PC-9 (cell line): ENCODE data around the gene TSPEAR. TPM values are rescaled to one million over a fixed set of nuclear protein-coding genes. Genes with fewer than 3 reads are reported as not detected.

ENCODE experiments used
- BruUV-seq: library from RNA; stranded (reverse); fragments of 400-500 nt; replicated peaks from 2 replicates; lab custom pipeline; 2021; lab: Mats Ljungman, UMichigan
- CTCF ChIA-PET: fragments of 300-600 bp; sonication (Branson Sonifier 250); formaldehyde crosslinking; loops from one replicate; lab custom pipeline; 2022; ENCODE audit warnings: antibody characterized with exemption; lab: Charles Lee
- POLR2A ChIA-PET: fragments of 300-600 bp; sonication (Branson Sonifier 250); formaldehyde crosslinking; loops from one replicate; lab custom pipeline; 2022; ENCODE audit warnings: antibody characterized with exemption; ENCODE audit not compliant: unreplicated experiment; lab: Charles Lee
- DNase-seq, 2 experiments: peaks; one replicate each; pipeline versions ENCODE4 v3.0.0 to v3.0.0-alpha.2; 2015 to 2022; ENCODE audit warnings: mixed read lengths in 1 of 2
- H2AFZ ChIP-seq: fragments of 200-600 bp; sonication (generic); 2 replicates; pipeline ENCODE4 v1.8.1; 2017; ENCODE audit warnings: antibody characterized with exemption
- H3F3A ChIP-seq: fragments of 200-600 bp; sonication (generic); 2 replicates; pipeline ENCODE4 v1.8.1; 2017; ENCODE audit warnings: antibody characterized with exemption, mild to moderate bottlenecking, low read depth; ENCODE audit not compliant: insufficient read depth
- H3K27ac ChIP-seq: fragments of 200-600 bp; sonication (generic); 2 replicates; pipeline ENCODE4 v1.6.1; 2016; ENCODE audit warnings: mixed run types
- H3K27me3 ChIP-seq: fragments of 200-600 bp; sonication (generic); 2 replicates; pipeline ENCODE4 v1.6.1; 2016; ENCODE audit warnings: low read depth, mixed run types; ENCODE audit not compliant: insufficient read depth
- H3K36me3 ChIP-seq: fragments of 200-600 bp; sonication (generic); 2 replicates; pipeline ENCODE4 v1.6.1; 2016; ENCODE audit warnings: low read depth, mixed run types
- H3K4me1 ChIP-seq: fragments of 200-600 bp; sonication (generic); replicated peaks from 2 replicates; pipeline ENCODE4 v1.6.1; 2016; ENCODE audit warnings: mixed run types; ENCODE audit not compliant: insufficient read depth
- H3K4me2 ChIP-seq: fragments of 200-600 bp; sonication (generic); 2 replicates; pipeline ENCODE4 v1.6.1; 2017; ENCODE audit warnings: mixed run types
- H3K4me3 ChIP-seq: fragments of 200-600 bp; sonication (generic); 2 replicates; pipeline ENCODE4 v1.6.1; 2016; ENCODE audit warnings: mixed run types
- H3K79me2 ChIP-seq: fragments of 200-600 bp; sonication (generic); 2 replicates; pipeline ENCODE4 v1.6.1; 2017; ENCODE audit warnings: low read depth, mixed run types
- H3K9me2 ChIP-seq: fragments of 200-600 bp; sonication (generic); 2 replicates; pipeline ENCODE4 v1.8.1; 2017; ENCODE audit warnings: mild to moderate bottlenecking; ENCODE audit not compliant: insufficient read depth
- H3K9me3 ChIP-seq: fragments of 200-600 bp; sonication (generic); 2 replicates; pipeline ENCODE4 v1.8.1; 2016; ENCODE audit warnings: low read depth; ENCODE audit not compliant: insufficient read depth
- H4K20me1 ChIP-seq: fragments of 200-600 bp; sonication (generic); 2 replicates; pipeline ENCODE4 v1.8.1; 2017; ENCODE audit not compliant: insufficient read depth
- EZH2 ChIP-seq: fragments of 200-600 bp; sonication (generic); IDR thresholded peaks from 2 replicates; pipeline ENCODE4 v1.8.0; 2017; ENCODE audit warnings: antibody characterized with exemption, low read depth
- intact Hi-C: fragments of 100-400 bp; cut with micrococcal nuclease; formaldehyde crosslinking; loops from one replicate; pipeline ENCODE4 v1.10.0; 2022; ENCODE audit not compliant: unreplicated experiment
- total RNA-seq: library from RNA; stranded (reverse); gene quantifications from 2 replicates; pipeline ENCODE4 v1.2.3, GENCODE V29; 2021
- TF ChIP-seq, protein P1 (sequence below): fragments of 200-600 bp; sonication (generic); conservative IDR thresholded peaks from 2 replicates; pipeline ENCODE4 v1.6.1; 2017; ENCODE audit warnings: mixed run types, antibody characterized with exemption, mild to moderate bottlenecking, moderate library complexity

Gene TSPEAR
- total RNA-seq, 1 experiment from 2014 or later, result not detected

DNA sequence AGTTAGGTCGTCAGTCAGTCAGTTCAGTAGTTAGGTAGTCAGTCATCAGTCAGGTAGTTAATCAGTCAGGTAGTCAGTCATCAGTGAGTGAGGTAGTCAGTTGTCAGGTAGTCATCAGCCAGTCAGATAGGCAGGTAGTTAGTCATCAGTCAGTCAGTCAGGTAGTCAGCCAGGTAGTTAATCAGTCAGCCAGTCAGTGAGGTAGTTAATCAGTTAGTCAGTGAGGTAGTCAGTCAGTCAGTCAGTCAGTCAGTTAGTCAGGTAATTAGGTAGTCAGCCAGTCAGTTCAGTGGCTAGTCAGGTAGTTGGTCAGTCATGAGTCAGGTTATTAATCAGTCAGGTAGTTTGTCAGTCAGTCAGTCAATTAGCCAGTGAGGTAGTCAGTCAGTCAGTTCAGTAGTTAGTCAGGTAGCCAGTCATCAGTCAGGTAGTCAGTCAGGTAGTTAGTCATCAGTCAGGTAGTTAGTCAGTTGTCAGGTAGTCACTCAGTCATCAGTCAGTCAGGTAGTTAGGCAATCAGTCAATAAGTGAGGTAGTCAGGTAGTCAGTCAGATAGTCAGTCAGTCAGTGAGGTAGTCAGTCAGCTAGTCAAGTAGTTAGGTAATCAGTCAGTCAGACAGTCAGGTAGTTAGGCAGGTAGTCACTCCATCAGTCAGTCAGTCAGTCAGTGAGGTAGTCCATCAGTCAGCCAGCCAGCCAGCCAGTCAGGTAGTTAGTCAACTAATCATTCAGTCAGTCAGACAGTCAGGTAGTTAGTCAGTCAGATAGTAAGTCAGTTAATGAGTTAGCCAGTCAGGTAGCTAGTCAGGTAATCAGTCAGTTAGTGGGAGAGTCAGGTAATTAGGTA lies 187.6 kb downstream of the TSPEAR start:
- no peak overlapping the region for H3K27ac ChIP-seq
- no peaks in the 10 kb centered on the region for H4K20me1 ChIP-seq
- ChIA-PET CTCF (no interaction called here), POLR2A (no interaction called here)
- H3K79me2 ChIP-seq, result no peaks in the 10 kb centered on the region
- no peaks in the 10 kb centered on the region for H3K36me3 ChIP-seq
- no peak overlapping the region for H3K4me2 ChIP-seq
- H3K9me3 ChIP-seq, result no peaks in the 10 kb centered on the region
- H3K4me3 ChIP-seq, result no peak overlapping the region
- H3F3A ChIP-seq, result peaks cover 3% of the 10 kb centered on the region; the same call in 1 of the 2 replicates
- no peak overlapping the region for H2AFZ ChIP-seq
- intact Hi-C loops, result no loop called here
- TF ChIP-seq EZH2, result no peak
- TF ChIP-seq, protein P1, sequence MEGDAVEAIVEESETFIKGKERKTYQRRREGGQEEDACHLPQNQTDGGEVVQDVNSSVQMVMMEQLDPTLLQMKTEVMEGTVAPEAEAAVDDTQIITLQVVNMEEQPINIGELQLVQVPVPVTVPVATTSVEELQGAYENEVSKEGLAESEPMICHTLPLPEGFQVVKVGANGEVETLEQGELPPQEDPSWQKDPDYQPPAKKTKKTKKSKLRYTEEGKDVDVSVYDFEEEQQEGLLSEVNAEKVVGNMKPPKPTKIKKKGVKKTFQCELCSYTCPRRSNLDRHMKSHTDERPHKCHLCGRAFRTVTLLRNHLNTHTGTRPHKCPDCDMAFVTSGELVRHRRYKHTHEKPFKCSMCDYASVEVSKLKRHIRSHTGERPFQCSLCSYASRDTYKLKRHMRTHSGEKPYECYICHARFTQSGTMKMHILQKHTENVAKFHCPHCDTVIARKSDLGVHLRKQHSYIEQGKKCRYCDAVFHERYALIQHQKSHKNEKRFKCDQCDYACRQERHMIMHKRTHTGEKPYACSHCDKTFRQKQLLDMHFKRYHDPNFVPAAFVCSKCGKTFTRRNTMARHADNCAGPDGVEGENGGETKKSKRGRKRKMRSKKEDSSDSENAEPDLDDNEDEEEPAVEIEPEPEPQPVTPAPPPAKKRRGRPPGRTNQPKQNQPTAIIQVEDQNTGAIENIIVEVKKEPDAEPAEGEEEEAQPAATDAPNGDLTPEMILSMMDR, result no peak
- H3K9me2 ChIP-seq, result no peaks in the 10 kb centered on the region
- no peak for DNase-seq
- no TSS peak for BruUV-seq
- H3K27me3 ChIP-seq, result peaks cover 56% of the 10 kb centered on the region
- no peaks in the 10 kb centered on the region for H3K4me1 ChIP-seq

DNA sequence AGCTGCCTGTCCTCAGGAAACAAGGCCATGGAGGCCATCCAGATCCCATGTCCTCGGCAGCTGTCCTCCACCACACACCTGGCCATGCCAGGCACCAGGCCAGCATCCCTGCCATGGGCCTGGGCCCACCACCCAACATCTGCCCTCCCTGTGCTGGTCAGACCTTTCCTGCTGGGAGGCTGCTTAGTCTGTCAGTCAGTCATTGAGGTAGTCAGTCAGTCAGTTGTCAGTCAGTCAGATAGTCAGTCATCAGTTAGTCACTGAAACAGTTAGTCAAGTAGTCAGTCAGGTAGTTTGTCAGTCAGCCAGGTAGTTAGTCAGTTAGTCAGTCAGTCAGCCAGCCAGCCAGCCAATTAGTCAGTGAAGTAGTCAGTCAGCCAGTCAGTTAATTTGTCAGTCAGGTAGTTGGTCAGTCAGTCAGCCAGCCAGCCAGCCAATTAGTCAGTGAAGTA lies 188.6 kb downstream of the TSPEAR start:
- TF ChIP-seq, protein P1, result no peak
- TF ChIP-seq EZH2, result no peak
- H3K9me2 ChIP-seq, result no peaks in the 10 kb centered on the region
- H3K27ac ChIP-seq, result no peak overlapping the region
- H3K4me3 ChIP-seq, result no peak overlapping the region
- BruUV-seq, result no TSS peak
- intact Hi-C loops, result no loop called here
- H3K79me2 ChIP-seq, result no peaks in the 10 kb centered on the region
- H3K4me2 ChIP-seq, result no peak overlapping the region
- no peaks in the 10 kb centered on the region for H3K4me1 ChIP-seq
- H3K27me3 ChIP-seq, result peaks cover 57% of the 10 kb centered on the region
- ChIA-PET POLR2A (no interaction called here), CTCF (no interaction called here)
- peaks cover 3% of the 10 kb centered on the region; the same call in 1 of the 2 replicates for H3F3A ChIP-seq
- no peaks in the 10 kb centered on the region for H3K9me3 ChIP-seq
- DNase-seq, result no peak
- no peak overlapping the region for H2AFZ ChIP-seq
- H3K36me3 ChIP-seq, result no peaks in the 10 kb centered on the region
- H4K20me1 ChIP-seq, result no peaks in the 10 kb centered on the region

DNA sequence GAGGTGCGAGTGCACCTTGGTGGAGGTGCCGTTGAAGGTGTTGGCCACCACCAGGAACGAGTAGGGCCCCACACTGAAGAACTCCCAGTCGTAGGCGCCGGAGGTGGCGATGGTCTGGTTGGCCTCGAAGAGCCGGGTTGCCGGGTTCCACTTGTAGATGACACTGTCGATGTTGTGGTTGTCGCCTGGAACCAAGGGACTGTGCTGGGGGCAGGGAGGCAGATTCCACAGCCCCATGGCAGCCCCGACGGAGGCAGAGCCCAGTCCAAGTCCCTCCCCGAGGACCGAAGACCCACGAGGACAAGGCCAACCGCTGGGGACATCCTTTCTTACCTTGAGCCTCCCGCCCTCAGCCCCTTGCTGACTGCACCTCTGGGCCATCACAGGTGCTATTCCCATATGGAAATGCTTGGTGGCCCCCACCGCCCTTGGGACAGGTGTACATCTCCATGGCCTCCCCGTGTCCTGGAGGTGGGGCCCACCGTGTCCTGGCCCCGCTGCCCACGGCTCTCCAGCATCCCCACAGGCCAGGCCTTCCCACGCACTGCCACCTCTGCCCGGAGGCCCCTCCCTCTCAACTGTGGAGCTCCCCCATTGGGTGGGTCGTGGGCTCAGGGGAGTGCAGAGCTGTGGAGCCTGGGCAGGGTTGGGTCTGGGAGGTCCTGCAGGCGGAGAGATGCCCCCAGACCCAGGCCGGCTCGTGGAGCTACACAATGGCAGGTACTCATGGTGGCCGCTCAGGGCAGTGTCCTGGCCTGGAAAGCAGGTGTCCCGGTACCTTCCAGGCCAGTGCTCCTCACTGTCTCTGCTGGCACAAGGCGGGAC lies 189.2 kb downstream of the TSPEAR start:
- BruUV-seq, result no TSS peak
- no peaks in the 10 kb centered on the region for H3K9me3 ChIP-seq
- no peaks in the 10 kb centered on the region for H3K36me3 ChIP-seq
- TF ChIP-seq, protein P1, result no peak
- no peak for TF ChIP-seq EZH2
- DNase-seq, result no peak
- POLR2A ChIA-PET, result no interaction called here
- H3K27me3 ChIP-seq, result peaks cover 57% of the 10 kb centered on the region
- H3K27ac ChIP-seq, result no peak overlapping the region
- no peak overlapping the region for H3K4me3 ChIP-seq
- H3K9me2 ChIP-seq, result no peaks in the 10 kb centered on the region
- H2AFZ ChIP-seq, result no peak overlapping the region
- H3K79me2 ChIP-seq, result no peaks in the 10 kb centered on the region
- H4K20me1 ChIP-seq, result no peaks in the 10 kb centered on the region
- peaks cover 3% of the 10 kb centered on the region; the same call in 1 of the 2 replicates for H3F3A ChIP-seq
- CTCF ChIA-PET, result no interaction called here
- H3K4me2 ChIP-seq, result no peak overlapping the region
- H3K4me1 ChIP-seq, result no peaks in the 10 kb centered on the region
- intact Hi-C loops, result no loop called here
